ENCODE results near the gene EPX.

DNA sequence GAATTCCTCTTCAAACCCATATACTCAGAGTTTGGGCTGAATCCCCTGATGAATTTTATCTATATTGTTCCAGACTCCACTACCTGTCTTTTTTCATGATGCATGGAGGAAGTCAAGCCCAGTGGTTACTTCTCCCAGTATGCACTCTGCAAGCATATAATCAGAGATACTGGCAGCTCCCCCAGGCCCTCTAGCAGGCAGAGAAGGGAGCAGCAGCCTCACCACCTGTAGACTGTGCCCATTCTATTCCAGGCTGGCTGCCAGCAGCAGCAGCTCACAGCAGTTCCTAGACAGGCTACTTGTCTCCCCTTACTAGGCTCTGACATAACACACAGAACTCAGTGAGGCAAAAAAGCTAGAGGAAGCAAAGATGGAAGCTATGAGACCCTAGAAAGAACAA lies 23.2 kb downstream of the EPX start:
- no peak for TF ChIP-seq EZH2 (IDR thresholded peaks at IDR 0.05; ENCODE audit: borderline replicate concordance, insufficient read depth, low read length, poor library complexity, severe bottlenecking)
- TF ChIP-seq, protein P1, sequence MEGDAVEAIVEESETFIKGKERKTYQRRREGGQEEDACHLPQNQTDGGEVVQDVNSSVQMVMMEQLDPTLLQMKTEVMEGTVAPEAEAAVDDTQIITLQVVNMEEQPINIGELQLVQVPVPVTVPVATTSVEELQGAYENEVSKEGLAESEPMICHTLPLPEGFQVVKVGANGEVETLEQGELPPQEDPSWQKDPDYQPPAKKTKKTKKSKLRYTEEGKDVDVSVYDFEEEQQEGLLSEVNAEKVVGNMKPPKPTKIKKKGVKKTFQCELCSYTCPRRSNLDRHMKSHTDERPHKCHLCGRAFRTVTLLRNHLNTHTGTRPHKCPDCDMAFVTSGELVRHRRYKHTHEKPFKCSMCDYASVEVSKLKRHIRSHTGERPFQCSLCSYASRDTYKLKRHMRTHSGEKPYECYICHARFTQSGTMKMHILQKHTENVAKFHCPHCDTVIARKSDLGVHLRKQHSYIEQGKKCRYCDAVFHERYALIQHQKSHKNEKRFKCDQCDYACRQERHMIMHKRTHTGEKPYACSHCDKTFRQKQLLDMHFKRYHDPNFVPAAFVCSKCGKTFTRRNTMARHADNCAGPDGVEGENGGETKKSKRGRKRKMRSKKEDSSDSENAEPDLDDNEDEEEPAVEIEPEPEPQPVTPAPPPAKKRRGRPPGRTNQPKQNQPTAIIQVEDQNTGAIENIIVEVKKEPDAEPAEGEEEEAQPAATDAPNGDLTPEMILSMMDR (IDR thresholded peaks at IDR 0.05; ENCODE audit: poor library complexity, severe bottlenecking): no peak
- TF ChIP-seq, protein P2, sequence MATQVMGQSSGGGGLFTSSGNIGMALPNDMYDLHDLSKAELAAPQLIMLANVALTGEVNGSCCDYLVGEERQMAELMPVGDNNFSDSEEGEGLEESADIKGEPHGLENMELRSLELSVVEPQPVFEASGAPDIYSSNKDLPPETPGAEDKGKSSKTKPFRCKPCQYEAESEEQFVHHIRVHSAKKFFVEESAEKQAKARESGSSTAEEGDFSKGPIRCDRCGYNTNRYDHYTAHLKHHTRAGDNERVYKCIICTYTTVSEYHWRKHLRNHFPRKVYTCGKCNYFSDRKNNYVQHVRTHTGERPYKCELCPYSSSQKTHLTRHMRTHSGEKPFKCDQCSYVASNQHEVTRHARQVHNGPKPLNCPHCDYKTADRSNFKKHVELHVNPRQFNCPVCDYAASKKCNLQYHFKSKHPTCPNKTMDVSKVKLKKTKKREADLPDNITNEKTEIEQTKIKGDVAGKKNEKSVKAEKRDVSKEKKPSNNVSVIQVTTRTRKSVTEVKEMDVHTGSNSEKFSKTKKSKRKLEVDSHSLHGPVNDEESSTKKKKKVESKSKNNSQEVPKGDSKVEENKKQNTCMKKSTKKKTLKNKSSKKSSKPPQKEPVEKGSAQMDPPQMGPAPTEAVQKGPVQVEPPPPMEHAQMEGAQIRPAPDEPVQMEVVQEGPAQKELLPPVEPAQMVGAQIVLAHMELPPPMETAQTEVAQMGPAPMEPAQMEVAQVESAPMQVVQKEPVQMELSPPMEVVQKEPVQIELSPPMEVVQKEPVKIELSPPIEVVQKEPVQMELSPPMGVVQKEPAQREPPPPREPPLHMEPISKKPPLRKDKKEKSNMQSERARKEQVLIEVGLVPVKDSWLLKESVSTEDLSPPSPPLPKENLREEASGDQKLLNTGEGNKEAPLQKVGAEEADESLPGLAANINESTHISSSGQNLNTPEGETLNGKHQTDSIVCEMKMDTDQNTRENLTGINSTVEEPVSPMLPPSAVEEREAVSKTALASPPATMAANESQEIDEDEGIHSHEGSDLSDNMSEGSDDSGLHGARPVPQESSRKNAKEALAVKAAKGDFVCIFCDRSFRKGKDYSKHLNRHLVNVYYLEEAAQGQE (IDR thresholded peaks at IDR 0.05; ENCODE audit: borderline replicate concordance): no peak
- TF ChIP-seq TAF1 (IDR thresholded peaks at IDR 0.05; ENCODE audit: low read depth): no peak
- TF ChIP-seq EP300 (conservative IDR thresholded peaks at IDR 0.05; ENCODE audit: poor library complexity, severe bottlenecking): no peak

Measured in neural cell (in vitro differentiated cells).